Fibroblast of lung (primary cell): Measurements from ENCODE around the gene OPRD1. TPM values are rescaled to one million over a fixed set of nuclear protein-coding genes. Genes with fewer than 3 reads are reported as not detected.

ENCODE experiments used
- DNase-seq, 2 donors: peaks; one replicate each; pipeline versions ENCODE4 v3.0.0 to v3.0.0-alpha.2; 2010; ENCODE audit warnings: low read depth in 2 of 2
- H2AFZ ChIP-seq: 2 replicates; pipeline ENCODE4 v1.5.1; 2012; ENCODE audit warnings: low read length, control low read depth, inconsistent platforms
- H3K27ac ChIP-seq: 2 replicates; pipeline ENCODE4 v1.5.1; 2011; ENCODE audit warnings: low read length, control low read depth; ENCODE audit not compliant: insufficient read depth
- H3K27me3 ChIP-seq: 2 replicates; pipeline ENCODE4 v1.5.1; 2011; ENCODE audit warnings: mild to moderate bottlenecking, low read length; ENCODE audit not compliant: control insufficient read depth, insufficient read depth
- H3K36me3 ChIP-seq: 2 replicates; pipeline ENCODE4 v1.5.1; 2011; ENCODE audit warnings: low read length; ENCODE audit not compliant: control insufficient read depth, insufficient read depth
- H3K4me1 ChIP-seq: 2 replicates; pipeline ENCODE4 v1.5.1; 2011; ENCODE audit warnings: low read length; ENCODE audit not compliant: control insufficient read depth, insufficient read depth; ENCODE audit errors: extremely low read depth
- H3K4me2 ChIP-seq: 2 replicates; pipeline ENCODE4 v1.5.1; 2011; ENCODE audit warnings: low read length, control low read depth; ENCODE audit not compliant: insufficient read depth; ENCODE audit errors: extremely low read depth
- H3K4me3 ChIP-seq, 4 experiments: fragments of 200-600 bp in 1 of 4; sonication (generic) in 1 of 4; replicated peaks in 1 of 4; 2 replicates each; pipeline ENCODE4 v1.5.1; 2011 to 2016; ENCODE audit warnings: low read length in 4 of 4, low read depth in 3 of 4, mild to moderate bottlenecking in 3 of 4, control low read depth in 2 of 4, inconsistent platforms in 1 of 4, mixed read lengths in 1 of 4; ENCODE audit not compliant: insufficient read depth in 1 of 4; ENCODE audit errors: control extremely low read depth in 1 of 4
- H3K79me2 ChIP-seq: 2 replicates; pipeline ENCODE4 v1.5.1; 2012; ENCODE audit warnings: mild to moderate bottlenecking, low read length, inconsistent platforms; ENCODE audit not compliant: control insufficient read depth, insufficient read depth
- H3K9ac ChIP-seq: 2 replicates; pipeline ENCODE4 v1.5.1; 2011; ENCODE audit warnings: mild to moderate bottlenecking, low read length, control low read depth; ENCODE audit not compliant: insufficient read depth
- H3K9me3 ChIP-seq: 2 replicates; pipeline ENCODE4 v1.5.1; 2012; ENCODE audit warnings: low read depth, low read length; ENCODE audit not compliant: control insufficient read depth, insufficient read depth
- H4K20me1 ChIP-seq: 2 replicates; pipeline ENCODE4 v1.5.1; 2011; ENCODE audit warnings: low read length; ENCODE audit not compliant: control insufficient read depth, insufficient read depth; ENCODE audit errors: extremely low read depth
- CTCF ChIP-seq, 2 donors: IDR thresholded peaks in 1 of 2; conservative IDR thresholded peaks in 1 of 2; 1 replicate in 1 of 2; 2 replicates in 1 of 2; pipeline ENCODE4 v1.5.1; 2011 to 2012; ENCODE audit warnings: low read length in 2 of 2, control low read depth in 1 of 2, inconsistent platforms in 1 of 2, low read depth in 1 of 2, mild to moderate bottlenecking in 1 of 2
- EZH2 ChIP-seq: IDR thresholded peaks from 2 replicates; pipeline ENCODE4 v1.5.1; 2012; ENCODE audit warnings: low read length, control low read depth, mild to moderate bottlenecking; ENCODE audit errors: missing control alignments
- polyA plus RNA-seq, 2 donors: library from polyadenylated mRNA; depleted of rRNA in 1 of 2; stranded (reverse) in 1 of 2; unstranded in 1 of 2; fragments of >200 nt; gene quantifications; 2 replicates each; pipeline ENCODE4 v1.2.1, GENCODE V29; 2011 to 2012; ENCODE audit warnings: missing spikeins in 1 of 2
- total RNA-seq: library from RNA; depleted of rRNA; stranded (reverse); fragments of >200 nt; gene quantifications from 2 replicates; pipeline ENCODE4 v1.2.1, GENCODE V29; 2014

Gene OPRD1
- total and polyA plus RNA-seq, 2 donors (not counting 1 experiment from before 2014, with no cell fraction given) = under 0.01 to 0.01 TPM

- Histone ChIP-seq H3K36me3 (no peaks in the 10 kb centered on the region), H3K79me2 (no peaks in the 10 kb centered on the region), H3K27ac (no peak overlapping the region), H3K27me3 (no peaks in the 10 kb centered on the region), H4K20me1 (no peaks in the 10 kb centered on the region), H3K4me2 (no peak overlapping the region), H3K4me3 (no peak overlapping the region), H3K9ac (no peak overlapping the region), H3K4me1 (no peaks in the 10 kb centered on the region), H2AFZ (no peak overlapping the region), H3K9me3 (no peaks in the 10 kb centered on the region)
- DNase-seq = no peak
- TF ChIP-seq CTCF (conservative IDR thresholded peaks at IDR 0.05 in 1 of 2, IDR thresholded peaks at IDR 0.05 in 1 of 2; ENCODE audit: low read depth in 1 of 2, low read length in 2 of 2) = no peak
- TF ChIP-seq EZH2 = no peak
These were observed 8.3 kb upstream of the OPRD1 start for GRCh38 chr1:28803662-28804061.

- H3K9me3 ChIP-seq = no peaks in the 10 kb centered on the region
- H3K4me2 ChIP-seq = no peak overlapping the region
- no peaks in the 10 kb centered on the region for H3K27me3 ChIP-seq
- no peaks in the 10 kb centered on the region for H3K36me3 ChIP-seq
- no peaks in the 10 kb centered on the region for H3K4me1 ChIP-seq
- no peak overlapping the region for H3K4me3 ChIP-seq
- H4K20me1 ChIP-seq = no peaks in the 10 kb centered on the region
- H3K9ac ChIP-seq = no peak overlapping the region
- no peak overlapping the region for H2AFZ ChIP-seq
- H3K79me2 ChIP-seq = no peaks in the 10 kb centered on the region
- TF ChIP-seq EZH2 (no peak), CTCF (conservative IDR thresholded peaks at IDR 0.05 in 1 of 2, IDR thresholded peaks at IDR 0.05 in 1 of 2; ENCODE audit: low read depth in 1 of 2, low read length in 2 of 2) (no peak)
- no peak overlapping the region for H3K27ac ChIP-seq
- DNase-seq = no peak
These were observed 7.9 kb upstream of the OPRD1 start for GRCh38 chr1:28804071-28804470.

- Histone ChIP-seq H3K9me3 (no peaks in the 10 kb centered on the region), H4K20me1 (no peaks in the 10 kb centered on the region)
These were observed 4.9 kb upstream of the OPRD1 start for GRCh38 chr1:28807046-28807445.

More at GRCh38 chr1:28807046-28807445, 4.9 kb upstream of the OPRD1 start:
- H3K4me3 ChIP-seq = no peak overlapping the region
- no peak overlapping the region for H3K27ac ChIP-seq
- no peaks in the 10 kb centered on the region for H3K79me2 ChIP-seq
- H2AFZ ChIP-seq = no peak overlapping the region
- H3K4me2 ChIP-seq = no peak overlapping the region
- H3K4me1 ChIP-seq = no peaks in the 10 kb centered on the region
- no peaks in the 10 kb centered on the region for H3K36me3 ChIP-seq
- H3K27me3 ChIP-seq = peaks cover 9% of the 10 kb centered on the region
- H3K9ac ChIP-seq = no peak overlapping the region
- DNase-seq = no peak
- TF ChIP-seq EZH2 (no peak), CTCF (conservative IDR thresholded peaks at IDR 0.05 in 1 of 2, IDR thresholded peaks at IDR 0.05 in 1 of 2; ENCODE audit: low read depth in 1 of 2, low read length in 2 of 2) (no peak)
